Measurements from ENCODE around the gene MTERF4. TPM values are rescaled to one million over a fixed set of nuclear protein-coding genes. Genes with fewer than 3 reads are reported as not detected.

The MTERF4 gene
- total and polyA plus RNA-seq, 2 of the 4 experiments (the other 2 are of a cell fraction), result 26.6 to 33.3 TPM

- WGBS, 2 experiments (ENCODE audit: extremely low coverage in 2 of 2, insufficient read length in 1 of 2), result 96% methylated on average over 7 of the region's 9 CpGs; no CpG with 5 or more reads in 1 of the 2 experiments
- no TSS peak for BruUV-seq (replicated peaks)
These were observed 40.5 kb upstream of the MTERF4 start for GRCh38 chr2:241142593-241142992.

More at GRCh38 chr2:241142593-241142992, 40.5 kb upstream of the MTERF4 start:
- H3K9me3 ChIP-seq (ENCODE audit: control insufficient read depth, insufficient read depth, low read length), result no peaks in the 10 kb centered on the region
- no peak overlapping the region for H4K91ac ChIP-seq (ENCODE audit: insufficient read depth, low read depth, low read length)
- no peak overlapping the region for H3K56ac ChIP-seq (ENCODE audit: extremely low read depth, insufficient read depth, low read length)
- ChIA-PET CTCF (no interaction called here), POLR2A (ENCODE audit: unreplicated experiment) (no interaction called here)
- H2BK20ac ChIP-seq (ENCODE audit: low read depth, low read length), result no peak overlapping the region
- H3K4ac ChIP-seq (ENCODE audit: low read depth, low read length), result no peak overlapping the region
- no peaks in the 10 kb centered on the region for H3K4me1 ChIP-seq (ENCODE audit: control insufficient read depth, insufficient read depth, low read length)
- no peak overlapping the region for H2AK5ac ChIP-seq (ENCODE audit: low read depth, low read length)
- TF ChIP-seq MAFK (IDR thresholded peaks at IDR 0.05; ENCODE audit: low read depth, low read length), result no peak
- no peak for TF ChIP-seq POLR2A (IDR thresholded peaks at IDR 0.05; ENCODE audit: low read depth, low read length)
- TF ChIP-seq CEBPB (IDR thresholded peaks at IDR 0.05; ENCODE audit: low read depth, low read length), result no peak
- no peak for TF ChIP-seq SMC3 (IDR thresholded peaks at IDR 0.05; ENCODE audit: low read depth, low read length)
- TF ChIP-seq RAD21 (IDR thresholded peaks at IDR 0.05; ENCODE audit: low read length), result no peak
- TF ChIP-seq NFE2L2 (IDR thresholded peaks at IDR 0.05; ENCODE audit: low read depth, low read length), result no peak
- TF ChIP-seq CHD1 (IDR thresholded peaks at IDR 0.05; ENCODE audit: low read depth, low read length), result no peak
- no peak for TF ChIP-seq FOS (IDR thresholded peaks at IDR 0.05; ENCODE audit: low read depth, low read length)
- H3K23ac ChIP-seq (ENCODE audit: low read depth, low read length), result no peak overlapping the region
- dilution Hi-C loops (cut with HindIII; ENCODE audit: low sequenced_read_pairs, unreplicated experiment), result no loop called here
- no peak overlapping the region for H3K9ac ChIP-seq (ENCODE audit: low read depth, low read length)
- no peaks in the 10 kb centered on the region for H3K9me1 ChIP-seq (ENCODE audit: insufficient read depth, low read length)
- in situ Hi-C loops (cut with MboI; ENCODE audit: low sequenced_read_pairs), result no loop called here
- intact Hi-C loops (cut with micrococcal nuclease), result no loop called here
- no peak overlapping the region for H2AFZ ChIP-seq (replicated peaks; ENCODE audit: low read length, poor library complexity)
- no peak overlapping the region for H3K18ac ChIP-seq (ENCODE audit: low read depth, low read length)
- no peak for DNase-seq
- peaks cover 3% of the 10 kb centered on the region; the same call in 1 of the 2 replicates for H3K36me3 ChIP-seq (ENCODE audit: control insufficient read depth, insufficient read depth, low read length)
- no peak overlapping the region for H3K4me2 ChIP-seq (ENCODE audit: low read depth, low read length)
- H3K27ac ChIP-seq (ENCODE audit: insufficient read depth, low read length), result no peak overlapping the region
- no peak overlapping the region for H3K4me3 ChIP-seq (ENCODE audit: insufficient read depth, low read depth, low read length)
- no peak for ATAC-seq (ENCODE audit: low read depth)
- no peaks in the 10 kb centered on the region for H3K27me3 ChIP-seq (ENCODE audit: control insufficient read depth, insufficient read depth, low read length)
- no peak overlapping the region for H3K14ac ChIP-seq (replicated peaks; ENCODE audit: low read depth, low read length)
- no peak overlapping the region for H4K5ac ChIP-seq (ENCODE audit: low read depth, low read length)
- H4K20me1 ChIP-seq (ENCODE audit: insufficient read depth, low read length), result no peaks in the 10 kb centered on the region
- no peak overlapping the region for H2BK15ac ChIP-seq (ENCODE audit: low read depth, low read length)
- peaks cover 0 to 2% of the 10 kb centered on the region in 2 experiments; a peak in 1 of 4 replicates for H3K79me1 ChIP-seq (ENCODE audit: low read depth in 1 of 2, low read length in 2 of 2)
- H4K8ac ChIP-seq (ENCODE audit: low read depth in 2 of 2, low read length in 2 of 2), result no peak overlapping the region
- H2BK120ac ChIP-seq (ENCODE audit: low read depth, low read length), result no peak overlapping the region
- no peak overlapping the region for H2AK9ac ChIP-seq (replicated peaks; ENCODE audit: low read depth, low read length, poor library complexity)
- no peak overlapping the region for H2BK5ac ChIP-seq (ENCODE audit: low read depth, low read length, poor library complexity, severe bottlenecking)

All from IMR-90 (cell line).